ENCODE measurements around the gene ZFAND2A. TPM values are rescaled to one million over a fixed set of nuclear protein-coding genes. Genes with fewer than 3 reads are reported as not detected.

Gene ZFAND2A
- total and polyA plus RNA-seq, 2 experiments from 2014 or later = 15.3 to 29.2 TPM

DNA sequence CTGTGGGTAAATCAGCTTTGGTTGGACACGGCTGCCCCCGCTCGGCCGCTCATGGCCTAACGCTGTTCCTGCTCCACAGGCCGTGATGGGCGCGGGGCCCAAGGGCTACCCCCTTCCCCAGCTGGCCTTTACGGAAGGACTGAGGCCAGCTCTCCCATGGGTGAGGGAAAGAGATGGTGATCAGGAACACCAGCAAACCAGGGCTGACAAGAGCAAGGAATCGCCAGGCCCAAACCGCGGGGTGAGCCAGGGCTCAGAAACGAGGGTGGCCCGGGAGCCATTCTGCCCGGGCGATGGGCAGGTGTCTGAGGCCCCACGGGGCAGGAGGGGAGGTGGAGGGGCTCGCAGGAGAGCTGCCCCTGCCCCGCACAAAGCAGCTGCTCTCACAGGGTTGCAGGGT, 45.5 kb downstream of the ZFAND2A start:
- Histone ChIP-seq H3K4me2 (no peak overlapping the region), H4K20me1 (replicated peaks; ENCODE audit: insufficient read depth) (peaks cover 17% of the 10 kb centered on the region; the same call in 1 of the 2 replicates), H3K4me1 (ENCODE audit: insufficient read depth) (no peaks in the 10 kb centered on the region), H3K9me2 (ENCODE audit: insufficient read depth) (no peaks in the 10 kb centered on the region), H3K4me3 (no peak overlapping the region), H3K36me3 (ENCODE audit: insufficient read depth) (no peaks in the 10 kb centered on the region), H2AFZ (no peak overlapping the region), H3K27me3 (ENCODE audit: insufficient read depth) (no peaks in the 10 kb centered on the region), H3K79me2 (replicated peaks; ENCODE audit: insufficient read depth) (peaks cover 56% of the 10 kb centered on the region), H3K27ac (ENCODE audit: low read depth) (no peak overlapping the region), H3F3A (replicated peaks; ENCODE audit: low read depth) (no peaks in the 10 kb centered on the region)
- peaks cover 13% of the 10 kb centered on the region for H3K27me3 Mint-ChIP-seq (ENCODE audit: insufficient read depth, low read depth, poor library complexity)
- no peak overlapping the region for H3K4me3 Mint-ChIP-seq
- no peak for DNase-seq (ENCODE audit: low spot score)
- peak; percentile 44 for ATAC-seq
- TF ChIP-seq NANOG (IDR thresholded peaks at IDR 0.05; ENCODE audit: borderline replicate concordance) = no peak
- TF ChIP-seq, protein P1, sequence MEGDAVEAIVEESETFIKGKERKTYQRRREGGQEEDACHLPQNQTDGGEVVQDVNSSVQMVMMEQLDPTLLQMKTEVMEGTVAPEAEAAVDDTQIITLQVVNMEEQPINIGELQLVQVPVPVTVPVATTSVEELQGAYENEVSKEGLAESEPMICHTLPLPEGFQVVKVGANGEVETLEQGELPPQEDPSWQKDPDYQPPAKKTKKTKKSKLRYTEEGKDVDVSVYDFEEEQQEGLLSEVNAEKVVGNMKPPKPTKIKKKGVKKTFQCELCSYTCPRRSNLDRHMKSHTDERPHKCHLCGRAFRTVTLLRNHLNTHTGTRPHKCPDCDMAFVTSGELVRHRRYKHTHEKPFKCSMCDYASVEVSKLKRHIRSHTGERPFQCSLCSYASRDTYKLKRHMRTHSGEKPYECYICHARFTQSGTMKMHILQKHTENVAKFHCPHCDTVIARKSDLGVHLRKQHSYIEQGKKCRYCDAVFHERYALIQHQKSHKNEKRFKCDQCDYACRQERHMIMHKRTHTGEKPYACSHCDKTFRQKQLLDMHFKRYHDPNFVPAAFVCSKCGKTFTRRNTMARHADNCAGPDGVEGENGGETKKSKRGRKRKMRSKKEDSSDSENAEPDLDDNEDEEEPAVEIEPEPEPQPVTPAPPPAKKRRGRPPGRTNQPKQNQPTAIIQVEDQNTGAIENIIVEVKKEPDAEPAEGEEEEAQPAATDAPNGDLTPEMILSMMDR (conservative IDR thresholded peaks at IDR 0.05; ENCODE audit: low read depth in 2 of 2) = peak in 1 of 2 experiments; percentile 28; a peak in 2 of 4 replicates
- no peak for TF ChIP-seq ZNF114 (CRISPR knock-in tag; IDR thresholded peaks at IDR 0.05)
- no peak overlapping the region for H3K27ac Mint-ChIP-seq
- H3K36me3 Mint-ChIP-seq (ENCODE audit: low read depth) = peaks cover 14% of the 10 kb centered on the region
- H3K9me3 Mint-ChIP-seq = no peaks in the 10 kb centered on the region; the same call in 2 of the 3 replicates
- H3K4me1 Mint-ChIP-seq = no peaks in the 10 kb centered on the region; the same call in 2 of the 3 replicates

DNA sequence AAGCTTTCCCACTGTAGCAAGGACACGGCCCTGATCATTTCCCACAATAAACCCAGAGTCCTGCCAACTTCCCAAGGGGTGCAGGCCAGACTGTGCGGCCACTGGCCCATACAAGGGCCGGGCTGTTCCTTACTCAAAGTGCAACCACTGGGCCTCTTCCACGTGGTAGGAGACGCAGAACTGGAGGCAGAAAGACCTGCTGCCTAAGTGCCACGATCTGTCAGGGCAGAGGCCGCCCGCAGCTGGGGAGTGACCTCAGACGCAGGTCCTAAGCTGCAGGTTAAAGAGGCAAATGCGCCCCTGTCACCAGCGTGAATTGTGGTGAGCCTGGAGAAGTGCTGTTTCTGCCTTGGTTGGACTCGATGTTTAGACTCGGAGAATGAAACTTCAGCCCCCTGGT, 45.9 kb downstream of the ZFAND2A start:
- DNase-seq (ENCODE audit: low spot score) (no peak), ATAC-seq (no peak)
- H3K79me2 ChIP-seq (replicated peaks; ENCODE audit: insufficient read depth) = peaks cover 56% of the 10 kb centered on the region
- no peaks in the 10 kb centered on the region for H3K27me3 ChIP-seq (ENCODE audit: insufficient read depth)
- H3K9me2 ChIP-seq (ENCODE audit: insufficient read depth) = no peaks in the 10 kb centered on the region
- H2AFZ ChIP-seq = no peak overlapping the region
- H3F3A ChIP-seq (replicated peaks; ENCODE audit: low read depth) = no peaks in the 10 kb centered on the region
- H3K9me3 Mint-ChIP-seq = no peaks in the 10 kb centered on the region; the same call in 2 of the 3 replicates
- H3K36me3 Mint-ChIP-seq (ENCODE audit: low read depth) = peaks cover 14% of the 10 kb centered on the region
- H3K4me1 ChIP-seq (ENCODE audit: insufficient read depth) = no peaks in the 10 kb centered on the region
- peaks cover 16% of the 10 kb centered on the region; the same call in 1 of the 2 replicates for H4K20me1 ChIP-seq (replicated peaks; ENCODE audit: insufficient read depth)
- no peaks in the 10 kb centered on the region for H3K36me3 ChIP-seq (ENCODE audit: insufficient read depth)
- no peak overlapping the region for H3K27ac Mint-ChIP-seq
- no peak overlapping the region for H3K4me2 ChIP-seq
- no peak overlapping the region for H3K4me3 ChIP-seq
- H3K4me3 Mint-ChIP-seq = no peak overlapping the region
- H3K4me1 Mint-ChIP-seq = no peaks in the 10 kb centered on the region; the same call in 2 of the 3 replicates
- no peak overlapping the region for H3K27ac ChIP-seq (ENCODE audit: low read depth)
- H3K27me3 Mint-ChIP-seq (ENCODE audit: insufficient read depth, low read depth, poor library complexity) = peaks cover 13% of the 10 kb centered on the region
- TF ChIP-seq ZNF331 (CRISPR knock-in tag; IDR thresholded peaks at IDR 0.05; ENCODE audit: low read depth) (no peak), EZH2phosphoT487 (IDR thresholded peaks at IDR 0.05; ENCODE audit: unreplicated experiment) (no peak), CREB1 (CRISPR knock-in tag; IDR thresholded peaks at IDR 0.05; ENCODE audit: low read depth) (no peak), NANOG (IDR thresholded peaks at IDR 0.05; ENCODE audit: borderline replicate concordance) (no peak), POLR2AphosphoS5 (IDR thresholded peaks at IDR 0.05; ENCODE audit: low read depth) (no peak)
- TF ChIP-seq, protein P2, sequence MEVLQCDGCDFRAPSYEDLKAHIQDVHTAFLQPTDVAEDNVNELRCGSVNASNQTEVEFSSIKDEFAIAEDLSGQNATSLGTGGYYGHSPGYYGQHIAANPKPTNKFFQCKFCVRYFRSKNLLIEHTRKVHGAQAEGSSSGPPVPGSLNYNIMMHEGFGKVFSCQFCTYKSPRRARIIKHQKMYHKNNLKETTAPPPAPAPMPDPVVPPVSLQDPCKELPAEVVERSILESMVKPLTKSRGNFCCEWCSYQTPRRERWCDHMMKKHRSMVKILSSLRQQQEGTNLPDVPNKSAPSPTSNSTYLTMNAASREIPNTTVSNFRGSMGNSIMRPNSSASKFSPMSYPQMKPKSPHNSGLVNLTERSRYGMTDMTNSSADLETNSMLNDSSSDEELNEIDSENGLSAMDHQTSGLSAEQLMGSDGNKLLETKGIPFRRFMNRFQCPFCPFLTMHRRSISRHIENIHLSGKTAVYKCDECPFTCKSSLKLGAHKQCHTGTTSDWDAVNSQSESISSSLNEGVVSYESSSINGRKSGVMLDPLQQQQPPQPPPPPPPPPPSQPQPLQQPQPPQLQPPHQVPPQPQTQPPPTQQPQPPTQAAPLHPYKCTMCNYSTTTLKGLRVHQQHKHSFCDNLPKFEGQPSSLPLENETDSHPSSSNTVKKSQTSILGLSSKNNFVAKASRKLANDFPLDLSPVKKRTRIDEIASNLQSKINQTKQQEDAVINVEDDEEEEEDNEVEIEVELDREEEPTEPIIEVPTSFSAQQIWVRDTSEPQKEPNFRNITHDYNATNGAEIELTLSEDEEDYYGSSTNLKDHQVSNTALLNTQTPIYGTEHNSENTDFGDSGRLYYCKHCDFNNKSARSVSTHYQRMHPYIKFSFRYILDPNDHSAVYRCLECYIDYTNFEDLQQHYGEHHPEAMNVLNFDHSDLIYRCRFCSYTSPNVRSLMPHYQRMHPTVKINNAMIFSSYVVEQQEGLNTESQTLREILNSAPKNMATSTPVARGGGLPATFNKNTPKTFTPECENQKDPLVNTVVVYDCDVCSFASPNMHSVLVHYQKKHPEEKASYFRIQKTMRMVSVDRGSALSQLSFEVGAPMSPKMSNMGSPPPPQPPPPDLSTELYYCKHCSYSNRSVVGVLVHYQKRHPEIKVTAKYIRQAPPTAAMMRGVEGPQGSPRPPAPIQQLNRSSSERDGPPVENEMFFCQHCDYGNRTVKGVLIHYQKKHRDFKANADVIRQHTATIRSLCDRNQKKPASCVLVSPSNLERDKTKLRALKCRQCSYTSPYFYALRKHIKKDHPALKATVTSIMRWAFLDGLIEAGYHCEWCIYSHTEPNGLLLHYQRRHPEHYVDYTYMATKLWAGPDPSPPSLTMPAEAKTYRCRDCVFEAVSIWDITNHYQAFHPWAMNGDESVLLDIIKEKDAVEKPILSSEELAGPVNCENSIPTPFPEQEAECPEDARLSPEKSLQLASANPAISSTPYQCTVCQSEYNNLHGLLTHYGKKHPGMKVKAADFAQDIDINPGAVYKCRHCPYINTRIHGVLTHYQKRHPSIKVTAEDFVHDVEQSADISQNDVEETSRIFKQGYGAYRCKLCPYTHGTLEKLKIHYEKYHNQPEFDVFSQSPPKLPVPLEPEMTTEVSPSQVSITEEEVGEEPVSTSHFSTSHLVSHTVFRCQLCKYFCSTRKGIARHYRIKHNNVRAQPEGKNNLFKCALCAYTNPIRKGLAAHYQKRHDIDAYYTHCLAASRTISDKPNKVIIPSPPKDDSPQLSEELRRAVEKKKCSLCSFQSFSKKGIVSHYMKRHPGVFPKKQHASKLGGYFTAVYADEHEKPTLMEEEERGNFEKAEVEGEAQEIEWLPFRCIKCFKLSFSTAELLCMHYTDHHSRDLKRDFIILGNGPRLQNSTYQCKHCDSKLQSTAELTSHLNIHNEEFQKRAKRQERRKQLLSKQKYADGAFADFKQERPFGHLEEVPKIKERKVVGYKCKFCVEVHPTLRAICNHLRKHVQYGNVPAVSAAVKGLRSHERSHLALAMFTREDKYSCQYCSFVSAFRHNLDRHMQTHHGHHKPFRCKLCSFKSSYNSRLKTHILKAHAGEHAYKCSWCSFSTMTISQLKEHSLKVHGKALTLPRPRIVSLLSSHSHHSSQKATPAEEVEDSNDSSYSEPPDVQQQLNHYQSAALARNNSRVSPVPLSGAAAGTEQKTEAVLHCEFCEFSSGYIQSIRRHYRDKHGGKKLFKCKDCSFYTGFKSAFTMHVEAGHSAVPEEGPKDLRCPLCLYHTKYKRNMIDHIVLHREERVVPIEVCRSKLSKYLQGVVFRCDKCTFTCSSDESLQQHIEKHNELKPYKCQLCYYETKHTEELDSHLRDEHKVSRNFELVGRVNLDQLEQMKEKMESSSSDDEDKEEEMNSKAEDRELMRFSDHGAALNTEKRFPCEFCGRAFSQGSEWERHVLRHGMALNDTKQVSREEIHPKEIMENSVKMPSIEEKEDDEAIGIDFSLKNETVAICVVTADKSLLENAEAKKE (CRISPR knock-in tag; IDR thresholded peaks at IDR 0.05) = no peak

Data from GM23338 (cell line).